Keratinocyte (primary cell): Measurements from ENCODE around the gene RAET1E. TPM values are rescaled to one million over a fixed set of nuclear protein-coding genes. Genes with fewer than 3 reads are reported as not detected.

Source experiments
- DNase-seq: peaks from one replicate; pipeline ENCODE4 v3.0.0-alpha.2; 2011; ENCODE audit warnings: low read depth, missing footprints, low spot score
- FAIRE-seq: peaks from 2 replicates; lab custom pipeline; 2011; peaks lifted over from hg19 to GRCh38; lab: Jason Lieb, UNC
- H2AFZ ChIP-seq: 2 replicates; pipeline ENCODE4 v1.6.0; 2012; ENCODE audit warnings: low read length, control low read depth, inconsistent platforms; ENCODE audit not compliant: control insufficient read depth
- H3K27ac ChIP-seq: 2 replicates; pipeline ENCODE4 v1.5.1; 2011; ENCODE audit warnings: low read length; ENCODE audit not compliant: control insufficient read depth, insufficient read depth
- H3K27me3 ChIP-seq: 3 replicates; pipeline ENCODE4 v1.6.0; 2011; ENCODE audit warnings: low read length; ENCODE audit not compliant: control insufficient read depth, insufficient read depth; ENCODE audit errors: extremely low read depth
- H3K36me3 ChIP-seq, 2 experiments: 2 replicates in 1 of 2; 3 replicates in 1 of 2; pipeline ENCODE4 v1.5.1; 2011; ENCODE audit warnings: low read length in 2 of 2, mild to moderate bottlenecking in 1 of 2; ENCODE audit not compliant: control insufficient read depth in 2 of 2, insufficient read depth in 2 of 2; ENCODE audit errors: extremely low read depth in 1 of 2
- H3K4me1 ChIP-seq: 3 replicates; pipeline ENCODE4 v1.5.1; 2011; ENCODE audit warnings: low read length; ENCODE audit not compliant: control insufficient read depth, insufficient read depth; ENCODE audit errors: extremely low read depth
- H3K4me2 ChIP-seq: 3 replicates; pipeline ENCODE4 v1.6.0; 2011; ENCODE audit warnings: low read depth, low read length; ENCODE audit not compliant: control insufficient read depth, insufficient read depth; ENCODE audit errors: extremely low read depth
- H3K4me3 ChIP-seq, 3 experiments: fragments of 200-600 bp in 1 of 3; sonication (generic) in 1 of 3; 2 replicates in 2 of 3; 3 replicates in 1 of 3; pipeline ENCODE4 v1.5.1; 2011 to 2016; ENCODE audit warnings: low read length in 3 of 3, mild to moderate bottlenecking in 3 of 3, control low read depth in 2 of 3, inconsistent platforms in 1 of 3, low read depth in 1 of 3, mixed read lengths in 1 of 3, mixed run types in 1 of 3, moderate library complexity in 1 of 3; ENCODE audit not compliant: control insufficient read depth in 2 of 3, insufficient read depth in 2 of 3; ENCODE audit errors: extremely low read depth in 1 of 3
- H3K79me2 ChIP-seq: 2 replicates; pipeline ENCODE4 v1.6.0; 2012; ENCODE audit warnings: low read length; ENCODE audit not compliant: control insufficient read depth, insufficient read depth
- H3K9ac ChIP-seq: 3 replicates; pipeline ENCODE4 v1.6.0; 2011; ENCODE audit warnings: low read length; ENCODE audit not compliant: control insufficient read depth, insufficient read depth; ENCODE audit errors: extremely low read depth
- H3K9me1 ChIP-seq: 3 replicates; pipeline ENCODE4 v1.6.0; 2011; ENCODE audit warnings: low read length; ENCODE audit not compliant: control insufficient read depth, insufficient read depth; ENCODE audit errors: extremely low read depth
- H3K9me3 ChIP-seq: 2 replicates; pipeline ENCODE4 v1.5.1; 2012; ENCODE audit warnings: low read depth, low read length; ENCODE audit not compliant: control insufficient read depth
- H4K20me1 ChIP-seq: 3 replicates; pipeline ENCODE4 v1.6.0; 2011; ENCODE audit warnings: low read length; ENCODE audit not compliant: control insufficient read depth, insufficient read depth; ENCODE audit errors: extremely low read depth
- EZH2 ChIP-seq: IDR thresholded peaks from one replicate; pipeline ENCODE4 v1.6.1; 2012; ENCODE audit warnings: inconsistent platforms, mild to moderate bottlenecking, low read length, moderate library complexity
- dilution Hi-C: fragments of 300-500 bp; cut with MboI; formaldehyde crosslinking; loops from one replicate; pipeline ENCODE4 v1.7.0; 2020; ENCODE audit warnings: low sequenced_read_pairs; ENCODE audit not compliant: extremely low pct_ligation_motif_present
- polyA plus RNA-seq, 5 experiments: library from polyadenylated mRNA; depleted of rRNA in 3 of 5; stranded (reverse) in 3 of 5; stranded (forward) in 1 of 5; unstranded in 1 of 5; fragments of >200 nt; gene quantifications; 1 replicate in 1 of 5; 2 replicates in 3 of 5; 3 replicates in 1 of 5; pipeline versions ENCODE4 v1.2.1 to v1.2.3, GENCODE V29; 2011 to 2012; ENCODE audit warnings: missing spikeins in 2 of 5, low read depth in 1 of 5, low replicate concordance in 1 of 5
- TF ChIP-seq, protein P1 (sequence below), 3 experiments: IDR thresholded peaks in 1 of 3; conservative IDR thresholded peaks in 1 of 3; optimal IDR thresholded peaks in 1 of 3; 2 replicates in 2 of 3; 3 replicates in 1 of 3; pipeline versions ENCODE3 to v1.5.1; 2011; ENCODE audit warnings: low read length in 3 of 3, mild to moderate bottlenecking in 3 of 3, moderate library complexity in 2 of 3, control low read depth in 1 of 3, inconsistent platforms in 1 of 3; ENCODE audit not compliant: insufficient read depth in 2 of 3; ENCODE audit errors: extremely low read depth in 1 of 3

The RAET1E gene
- polyA plus RNA-seq, 1 donor (not counting 4 experiments of a cell fraction or from before 2014, with no cell fraction given) = 14.0 TPM

DNA sequence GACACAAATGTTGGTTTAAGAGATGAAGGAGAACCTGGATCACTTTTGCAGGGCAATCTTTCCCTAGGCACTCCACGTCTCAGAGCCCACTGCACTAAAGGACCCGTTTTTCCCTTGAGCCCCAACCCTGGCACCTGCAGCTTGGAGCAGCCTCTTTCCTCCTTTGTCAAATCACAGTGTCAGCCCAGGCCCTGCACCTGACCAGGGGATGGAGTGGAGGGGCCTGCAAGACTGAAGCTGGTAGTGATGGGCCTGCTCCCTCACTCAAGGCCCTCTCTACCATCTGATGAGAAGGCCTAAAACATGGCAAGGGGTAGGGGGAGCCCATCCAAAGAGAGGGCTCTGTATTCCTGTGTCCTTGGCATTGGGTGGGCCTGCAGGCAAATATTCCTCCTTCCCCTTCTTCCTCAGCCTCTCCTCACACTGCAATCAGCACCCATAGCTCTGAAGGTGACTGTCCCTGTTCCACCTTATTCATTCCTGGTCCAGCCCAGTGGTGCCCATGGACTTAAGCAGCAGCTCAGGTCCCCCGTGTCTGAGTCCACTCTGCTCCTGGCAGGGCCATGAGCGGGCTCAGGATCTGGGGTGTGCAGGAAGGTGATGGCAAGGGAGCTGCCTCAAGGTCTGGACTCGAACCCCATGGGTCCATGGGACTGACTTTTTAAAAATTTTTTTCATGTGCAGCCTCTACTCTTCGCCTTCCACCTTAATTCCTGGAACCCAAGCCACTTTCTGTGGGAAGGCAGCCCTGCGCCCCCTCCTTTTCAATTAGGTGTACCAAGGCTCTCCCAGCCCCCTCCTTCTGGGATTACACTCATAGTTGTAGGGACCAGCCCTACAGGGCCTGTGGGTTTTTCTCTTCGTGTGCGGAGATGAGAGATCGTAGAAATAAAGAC is 18.3 kb upstream of the RAET1E start:
- no peak overlapping the region for H3K27ac ChIP-seq

DNA sequence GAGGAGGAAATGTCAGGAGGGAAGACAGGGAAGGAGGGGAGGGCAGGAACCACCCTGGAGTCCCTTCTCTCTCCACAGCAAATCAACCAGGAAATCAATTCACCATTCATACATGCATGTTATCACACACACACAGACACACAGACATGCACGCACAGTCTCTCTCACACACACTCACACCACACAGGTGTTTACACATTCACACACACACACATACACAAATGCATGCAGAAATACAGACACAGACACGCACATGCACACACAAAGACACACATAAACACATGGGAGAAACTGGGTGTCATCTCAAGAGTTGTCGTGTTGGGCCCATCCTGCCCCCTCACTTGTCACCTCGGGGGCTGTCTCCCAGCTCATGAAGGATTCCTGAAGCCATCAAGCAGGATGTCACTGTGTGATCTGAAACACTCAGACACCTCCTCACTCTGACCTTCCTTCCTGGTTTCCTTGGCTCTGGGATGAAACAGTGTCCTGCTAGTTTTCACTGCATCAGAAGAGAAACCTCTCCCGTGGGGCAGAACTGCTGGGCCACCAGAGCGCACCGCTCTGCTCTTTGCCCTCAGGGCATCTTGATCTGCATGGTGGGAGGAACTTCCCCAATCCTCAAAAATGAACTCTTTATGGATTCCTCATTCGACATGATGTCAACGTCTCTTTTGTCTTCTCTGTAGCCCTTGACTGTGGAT is 15.8 kb upstream of the RAET1E start:
- no peak for FAIRE-seq
- dilution Hi-C loops = no loop called here
- H3K27me3 ChIP-seq = no peaks in the 10 kb centered on the region

More for the DNA sequence above, 18.3 kb upstream of the RAET1E start:
- TF ChIP-seq, protein P1, sequence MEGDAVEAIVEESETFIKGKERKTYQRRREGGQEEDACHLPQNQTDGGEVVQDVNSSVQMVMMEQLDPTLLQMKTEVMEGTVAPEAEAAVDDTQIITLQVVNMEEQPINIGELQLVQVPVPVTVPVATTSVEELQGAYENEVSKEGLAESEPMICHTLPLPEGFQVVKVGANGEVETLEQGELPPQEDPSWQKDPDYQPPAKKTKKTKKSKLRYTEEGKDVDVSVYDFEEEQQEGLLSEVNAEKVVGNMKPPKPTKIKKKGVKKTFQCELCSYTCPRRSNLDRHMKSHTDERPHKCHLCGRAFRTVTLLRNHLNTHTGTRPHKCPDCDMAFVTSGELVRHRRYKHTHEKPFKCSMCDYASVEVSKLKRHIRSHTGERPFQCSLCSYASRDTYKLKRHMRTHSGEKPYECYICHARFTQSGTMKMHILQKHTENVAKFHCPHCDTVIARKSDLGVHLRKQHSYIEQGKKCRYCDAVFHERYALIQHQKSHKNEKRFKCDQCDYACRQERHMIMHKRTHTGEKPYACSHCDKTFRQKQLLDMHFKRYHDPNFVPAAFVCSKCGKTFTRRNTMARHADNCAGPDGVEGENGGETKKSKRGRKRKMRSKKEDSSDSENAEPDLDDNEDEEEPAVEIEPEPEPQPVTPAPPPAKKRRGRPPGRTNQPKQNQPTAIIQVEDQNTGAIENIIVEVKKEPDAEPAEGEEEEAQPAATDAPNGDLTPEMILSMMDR (optimal IDR thresholded peaks at IDR 0.05 in 1 of 3, IDR thresholded peaks at IDR 0.05 in 1 of 3, conservative IDR thresholded peaks at IDR 0.05 in 1 of 3; ENCODE audit: extremely low read depth in 1 of 3, insufficient read depth in 2 of 3, low read length in 3 of 3) = no peak
- TF ChIP-seq EZH2 = no peak
- DNase-seq (no peak), FAIRE-seq (no peak)
- no peaks in the 10 kb centered on the region for H3K79me2 ChIP-seq
- no peak overlapping the region for H3K9ac ChIP-seq
- H3K27me3 ChIP-seq = no peaks in the 10 kb centered on the region
- no peak overlapping the region for H3K4me3 ChIP-seq
- peaks cover 0 to 4% of the 10 kb centered on the region in 2 experiments for H3K36me3 ChIP-seq
- no peak overlapping the region for H3K4me2 ChIP-seq
- H3K4me1 ChIP-seq = peaks cover 9% of the 10 kb centered on the region
- dilution Hi-C loops = no loop called here
- no peaks in the 10 kb centered on the region for H4K20me1 ChIP-seq
- H3K9me1 ChIP-seq = no peaks in the 10 kb centered on the region
- H3K9me3 ChIP-seq = no peaks in the 10 kb centered on the region
- no peak overlapping the region for H2AFZ ChIP-seq

More for the DNA sequence above, 15.8 kb upstream of the RAET1E start:
- Histone ChIP-seq H3K79me2 (no peaks in the 10 kb centered on the region), H3K9me1 (no peaks in the 10 kb centered on the region), H4K20me1 (no peaks in the 10 kb centered on the region), H2AFZ (no peak overlapping the region), H3K27ac (no peak overlapping the region), H3K9me3 (peaks cover 1% of the 10 kb centered on the region), H3K36me3 (peaks cover 0 to 2% of the 10 kb centered on the region in 2 experiments), H3K4me2 (no peak overlapping the region), H3K9ac (no peak overlapping the region), H3K4me1 (peaks cover 9% of the 10 kb centered on the region), H3K4me3 (no peak overlapping the region)
- no peak for TF ChIP-seq EZH2
- TF ChIP-seq, protein P1 (optimal IDR thresholded peaks at IDR 0.05 in 1 of 3, IDR thresholded peaks at IDR 0.05 in 1 of 3, conservative IDR thresholded peaks at IDR 0.05 in 1 of 3; ENCODE audit: extremely low read depth in 1 of 3, insufficient read depth in 2 of 3, low read length in 3 of 3) = no peak
- DNase-seq = no peak
